Erythroblast (primary cell): Measurements from ENCODE around the gene DGKH.

Experiments used
- GATA1 ChIP-seq: IDR thresholded peaks from 2 replicates; pipeline ENCODE4 v1.6.1; 2011; ENCODE audit warnings: low read depth, mild to moderate bottlenecking, control low read depth, low read length, moderate library complexity
- POLR2A ChIP-seq: IDR thresholded peaks from 2 replicates; pipeline ENCODE4 v1.6.1; 2011; ENCODE audit warnings: mild to moderate bottlenecking, low read length

DNA sequence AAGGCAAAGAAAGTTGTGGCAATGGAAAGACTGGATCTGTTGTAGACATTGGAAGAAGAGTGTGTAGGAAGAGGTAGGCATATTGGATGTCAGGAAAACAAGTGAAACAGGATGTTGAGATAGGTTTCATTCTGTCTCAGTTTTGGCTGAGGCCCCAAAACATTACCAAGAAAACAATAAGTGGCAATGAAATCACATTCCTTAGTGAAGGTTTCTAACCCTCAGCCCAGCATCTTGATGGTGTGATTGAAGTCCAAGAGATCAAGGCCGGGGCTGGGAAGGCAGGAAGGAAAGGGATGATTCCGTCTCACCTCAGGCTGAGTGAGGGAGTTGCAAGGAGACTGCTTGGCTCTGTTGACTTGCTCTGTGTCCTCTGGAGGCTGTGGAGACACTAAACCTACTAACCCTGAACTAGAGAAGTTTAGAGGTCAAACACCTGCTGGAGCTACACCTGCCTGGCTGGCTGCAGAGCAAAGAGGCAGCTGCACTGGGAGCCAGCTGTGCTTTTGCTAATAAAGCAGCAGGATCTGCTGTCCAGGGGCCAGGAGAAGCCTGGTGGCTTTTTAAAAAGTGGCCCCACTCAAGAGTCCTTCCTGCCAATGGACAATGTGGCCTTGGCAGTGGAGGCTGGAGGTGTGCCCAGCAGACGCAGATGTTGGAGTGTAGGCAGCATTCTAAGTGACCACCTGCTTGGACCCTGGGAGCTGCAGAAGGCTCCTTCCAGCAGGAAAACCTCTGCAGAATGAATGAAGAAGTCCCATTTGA lies 53.6 kb downstream of the DGKH start:
- TF ChIP-seq POLR2A, result no peak
- no peak for TF ChIP-seq GATA1
